HG03064 (cell line): ENCODE data around the gene NOLC1.

Experiments used
- ATAC-seq: cut with Tn5 transposase; IDR thresholded peaks from one replicate; pipeline ENCODE4 v1.9.1; 2021; ENCODE audit warnings: low read depth; ENCODE audit not compliant: unreplicated experiment

NOLC1 gene

GRCh38 chr10:102151774-102152544 lies at the start of gene NOLC1:
Gene NOLC1 (plus strand): TSS chr10:102152389. CDS start chr10:102152411, 22 bp downstream.
- ATAC-seq, result peak; percentile 90

DNA sequence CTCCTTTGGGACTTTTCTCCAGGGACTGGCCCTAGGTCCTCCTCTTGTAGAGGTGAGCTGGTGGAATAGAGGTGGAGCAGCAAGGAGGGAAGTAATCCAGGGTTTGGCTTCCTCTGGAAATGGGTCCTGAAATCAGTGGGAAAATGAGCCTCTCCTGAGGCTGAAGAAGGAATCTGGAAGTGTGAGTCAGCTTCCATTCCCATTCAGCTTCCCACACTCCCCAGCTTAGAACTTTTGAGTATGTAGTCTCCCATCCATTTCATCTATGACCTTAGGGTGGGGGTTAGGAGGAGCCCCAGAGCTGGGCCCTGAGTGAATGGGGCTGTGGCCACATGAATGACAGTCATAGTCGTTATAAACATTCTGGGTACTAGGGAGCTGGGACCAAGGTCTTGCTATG lies 49.8 kb upstream of the NOLC1 start:
- no peak for ATAC-seq

DNA sequence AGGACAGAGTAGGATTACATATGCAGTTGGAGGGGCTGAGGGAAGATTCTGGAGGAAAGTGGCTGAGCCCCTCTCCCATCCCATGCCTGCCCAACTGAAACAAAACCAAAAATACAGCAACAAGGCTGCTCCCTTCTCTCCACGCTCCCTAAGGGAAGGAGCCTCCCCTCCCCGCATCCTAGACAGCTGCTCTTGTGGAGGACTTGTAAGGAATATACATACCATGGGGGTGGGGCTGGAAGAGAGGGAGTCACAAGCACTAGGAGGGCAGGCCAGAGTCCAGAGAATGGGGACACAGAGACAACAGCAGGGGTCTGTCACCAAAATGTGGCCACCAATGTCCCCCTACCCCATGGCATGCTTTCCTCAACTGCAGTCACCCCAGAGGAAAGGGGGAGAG lies 45.2 kb upstream of the NOLC1 start:
- no peak for ATAC-seq

- no peak for ATAC-seq
Measured at GRCh38 chr10:102109166-102110116, 42.7 kb upstream of the NOLC1 start.

GRCh38 chr10:102111276-102111675 lies 40.9 kb upstream of the NOLC1 start:
- no peak for ATAC-seq

GRCh38 chr10:102112210-102112817 lies 39.9 kb upstream of the NOLC1 start:
- ATAC-seq, result no peak

DNA sequence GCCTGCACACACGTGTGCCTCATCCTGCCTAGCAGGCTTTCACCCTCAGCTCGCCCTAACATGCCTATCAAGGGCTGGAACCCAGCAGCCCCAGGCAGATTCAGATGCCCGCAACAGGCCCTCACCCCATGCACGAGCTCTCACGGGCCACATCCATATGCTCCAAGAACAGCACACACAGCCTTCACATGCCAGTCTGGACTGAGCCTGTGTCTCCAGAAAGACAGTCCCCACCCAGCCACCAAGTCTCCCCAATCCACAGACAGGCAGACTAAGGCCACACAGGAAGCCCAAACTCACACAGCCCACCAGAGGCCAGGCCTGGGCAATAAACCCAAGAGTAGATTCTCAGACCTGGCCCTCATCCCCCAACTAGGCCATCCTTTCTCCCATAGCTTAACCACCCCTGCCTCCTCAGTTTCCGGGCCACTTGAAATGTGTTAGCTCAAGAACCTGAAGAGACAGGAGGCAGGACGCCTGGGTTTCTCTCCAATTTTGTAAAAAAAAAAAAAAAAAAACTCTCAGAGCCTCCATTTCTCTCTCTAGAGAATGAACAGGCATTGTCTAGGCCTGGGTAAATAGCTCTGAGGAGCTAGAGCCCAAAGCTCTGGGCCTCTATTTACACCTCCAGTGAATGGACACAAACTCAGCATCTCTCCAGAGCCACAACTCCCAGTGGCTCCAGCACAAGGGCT lies 38.8 kb upstream of the NOLC1 start:
- no peak for ATAC-seq

GRCh38 chr10:102113956-102114857 lies 38.0 kb upstream of the NOLC1 start:
- no peak for ATAC-seq

- peak; percentile 55 for ATAC-seq
Measured at GRCh38 chr10:102114861-102115618, 37.1 kb upstream of the NOLC1 start.

GRCh38 chr10:102115775-102116174 lies 36.4 kb upstream of the NOLC1 start:
- ATAC-seq, result no peak

DNA sequence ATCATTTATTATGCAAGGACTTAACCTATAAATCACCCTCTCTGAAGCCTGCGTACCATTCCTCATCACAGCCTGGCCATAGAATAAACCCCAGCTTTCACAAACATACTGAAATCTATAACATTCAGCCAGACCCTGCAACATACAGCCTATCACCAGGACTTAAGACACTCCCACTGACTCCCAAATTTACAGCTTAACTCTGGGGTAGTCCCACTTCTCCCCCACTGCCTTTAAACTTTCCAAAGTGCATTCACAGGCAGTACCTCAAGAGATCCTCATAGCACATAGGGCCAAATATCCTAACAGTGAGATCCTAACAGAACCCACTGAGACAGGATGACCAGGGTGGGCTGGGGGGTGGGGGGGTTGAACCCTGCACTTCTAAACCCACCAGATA lies 35.5 kb upstream of the NOLC1 start:
- ATAC-seq, result no peak

DNA sequence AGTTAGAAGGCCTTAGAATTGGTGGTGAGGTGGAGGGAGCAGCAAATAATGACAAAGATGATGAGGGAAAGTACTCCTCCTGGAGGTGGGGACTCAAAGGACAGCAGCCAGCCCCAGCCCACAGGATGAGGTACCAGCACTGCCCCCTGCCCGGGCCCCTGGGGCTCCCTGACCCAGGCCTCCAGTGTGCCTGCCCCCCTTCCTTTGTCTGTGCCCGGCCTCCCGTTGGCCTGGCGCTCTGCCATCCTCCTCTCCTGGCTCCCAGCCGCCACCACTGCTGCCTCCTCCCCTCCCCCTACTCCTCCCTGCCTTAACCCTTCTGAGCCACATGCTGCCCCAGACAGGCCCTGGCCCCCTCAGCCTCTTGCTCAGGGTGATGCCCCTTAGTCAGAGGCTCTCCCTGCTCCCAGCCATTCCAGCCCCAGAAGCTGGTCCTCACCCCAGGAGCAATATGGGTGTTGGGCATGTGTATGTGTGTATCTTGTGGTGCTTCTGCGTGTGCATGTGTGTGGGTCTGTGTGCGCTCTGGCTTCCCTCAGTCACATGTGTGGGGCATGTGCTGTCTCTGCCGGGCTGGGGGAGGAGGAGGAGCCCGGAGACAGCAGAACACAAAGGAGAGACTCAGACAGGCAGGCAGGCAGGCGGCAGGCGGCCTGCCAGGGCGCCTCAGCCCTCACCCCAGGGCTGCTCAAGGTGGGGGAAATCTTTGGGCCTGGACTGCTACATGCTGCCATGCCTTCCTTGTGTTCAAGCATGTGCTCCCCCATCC lies 34.6 kb upstream of the NOLC1 start:
- ATAC-seq, result no peak

GRCh38 chr10:102118867-102119266 lies 33.3 kb upstream of the NOLC1 start:
- ATAC-seq, result no peak

GRCh38 chr10:102119417-102120141 lies 32.6 kb upstream of the NOLC1 start:
- ATAC-seq, result no peak

GRCh38 chr10:102120142-102120990 lies 31.8 kb upstream of the NOLC1 start, which contains the start of gene LDB1:
Gene LDB1 (minus strand): TSS chr10:102120368. CDS start chr10:102120110, 258 bp downstream.
- peak; percentile 48 for ATAC-seq

DNA sequence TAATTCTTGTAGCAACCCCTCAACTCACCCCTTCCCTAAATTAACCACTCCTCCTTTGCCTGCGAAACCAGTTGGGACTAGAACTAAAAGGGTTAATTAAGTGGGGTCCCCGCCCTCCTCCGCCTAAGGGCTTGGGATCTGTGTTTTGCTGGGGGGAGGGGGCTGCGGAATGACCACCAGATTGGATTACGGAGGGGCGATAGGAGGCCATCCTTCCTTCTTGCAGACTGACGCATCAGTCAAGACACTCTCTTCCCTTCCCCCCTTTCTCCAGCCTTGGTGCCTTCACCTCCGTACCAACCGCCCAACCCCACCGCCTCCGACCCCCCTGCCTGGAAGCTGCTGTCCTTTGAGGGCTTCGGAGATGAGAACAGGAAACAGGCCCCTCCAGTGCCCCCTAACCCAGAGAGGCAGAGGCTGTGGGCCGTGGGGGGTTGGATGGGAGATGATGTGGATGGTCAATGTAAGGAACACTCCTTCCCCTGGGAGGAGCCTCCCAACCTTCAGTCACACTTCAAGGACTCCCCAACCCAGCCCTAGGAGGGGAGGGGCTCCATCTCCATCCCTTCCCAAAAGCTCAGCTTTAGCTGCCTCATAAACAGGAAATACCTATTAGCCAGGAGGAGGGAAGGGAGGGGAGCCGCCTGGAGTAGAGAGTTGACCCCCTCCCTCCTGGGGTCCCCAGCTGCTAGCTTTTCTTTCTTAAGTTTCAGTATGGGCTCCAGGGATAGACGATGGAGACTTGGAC lies 31.0 kb upstream of the NOLC1 start:
- no peak for ATAC-seq
